Measurements from ENCODE around the gene RPL32. TPM values are rescaled to one million over a fixed set of nuclear protein-coding genes. Genes with fewer than 3 reads are reported as not detected.
A peak's percentile ranks its signal among the peaks of the same experiment; 100 is the strongest.
"Not testable (repeated sequence)": the region's sequence is repeated elsewhere in the genome, so short reads cannot be mapped to it uniquely, and the experiment has no call there.

The RPL32 gene
- total and polyA plus RNA-seq, 7 donors: 920 to 3,640 (median 1,772) TPM

GRCh38 chr3:12797124-12797891 is 44.1 kb downstream of the RPL32 start:
- peak overlapping the region; percentile 54 to 79 (median 68) for H3K4me3 ChIP-seq
- 42 to 66% methylated on average over 17 of the region's 17 CpGs for WGBS, 2 donors
- peaks cover 0 to 18% (median 15%) of the 10 kb centered on the region in 4 donors for H3K4me1 ChIP-seq
- H3K27ac ChIP-seq: peak overlapping the region; percentile 90 to 91 (median 90)
- H3K9me3 ChIP-seq: no peaks in the 10 kb centered on the region
- H3K36me3 ChIP-seq: no peaks in the 10 kb centered on the region
- TF ChIP-seq POLR2A (IDR thresholded peaks at IDR 0.05) (no peak), POLR2AphosphoS5 (IDR thresholded peaks at IDR 0.05) (no peak), EP300 (IDR thresholded peaks at IDR 0.05) (no peak), CTCF (IDR thresholded peaks at IDR 0.05) (no peak)
- DNase-seq: no peak
- no peaks in the 10 kb centered on the region for H3K27me3 ChIP-seq
- intact Hi-C loops (cut with DNase I): loop anchor here (5.0 kb wide), 1 partner anchor 45 kb away; the partner anchor contains the start of gene RPL32

GRCh38 chr3:12796171-12797123 is 44.9 kb downstream of the RPL32 start, which contains the start of gene CAND2:
Gene CAND2, plus strand, starts transcription at chr3:12796680. Its CDS starts 41 bp downstream, at chr3:12796721.
- H3K27me3 ChIP-seq: no peaks in the 10 kb centered on the region
- H3K36me3 ChIP-seq: no peaks in the 10 kb centered on the region
- H3K27ac ChIP-seq: peak within 1 kb of the TSS; percentile 90 to 91 (median 90)
- no peaks in the 10 kb centered on the region for H3K9me3 ChIP-seq
- peak within 1 kb of the TSS; percentile 54 to 79 (median 68) for H3K4me3 ChIP-seq
- peak; percentile 88 for DNase-seq
- intact Hi-C loops (cut with DNase I): loop anchor here (5.0 kb wide), 1 partner anchor 46 kb away; the partner anchor contains the start of gene RPL32
- TF ChIP-seq EP300 (IDR thresholded peaks at IDR 0.05) (no peak), CTCF (IDR thresholded peaks at IDR 0.05) (no peak), POLR2AphosphoS5 (IDR thresholded peaks at IDR 0.05) (peak; percentile 36 to 82 (median 66)), POLR2A (IDR thresholded peaks at IDR 0.05) (peak in 1 of 2 donors; percentile 46)
- 7 to 12% methylated on average over 61 of the region's 61 CpGs for WGBS, 2 donors
- H3K4me1 ChIP-seq: peaks cover 0 to 18% (median 15%) of the 10 kb centered on the region in 4 donors

- Histone ChIP-seq H3K27me3 (no peaks in the 10 kb centered on the region), H3K4me3 (no peak overlapping the region), H3K36me3 (no peaks in the 10 kb centered on the region), H3K27ac (no peak overlapping the region), H3K4me1 (peaks cover 0 to 18% (median 14%) of the 10 kb centered on the region in 4 donors), H3K9me3 (no peaks in the 10 kb centered on the region)
- intact Hi-C loops (cut with DNase I): no loop called here
- DNase-seq: peak; percentile 28
- WGBS, 2 donors: 87 to 90% methylated on average over 5 of the region's 5 CpGs
- TF ChIP-seq CTCF (IDR thresholded peaks at IDR 0.05) (no peak), POLR2A (IDR thresholded peaks at IDR 0.05) (no peak), EP300 (IDR thresholded peaks at IDR 0.05) (no peak), POLR2AphosphoS5 (IDR thresholded peaks at IDR 0.05) (no peak)
These were observed 47.7 kb downstream of the RPL32 start for GRCh38 chr3:12793701-12794100.

GRCh38 chr3:12791430-12791829 is 49.9 kb downstream of the RPL32 start:
- Histone ChIP-seq H3K36me3 (no peaks in the 10 kb centered on the region), H3K27me3 (no peaks in the 10 kb centered on the region), H3K27ac (no peak overlapping the region), H3K4me3 (no peak overlapping the region), H3K9me3 (no peaks in the 10 kb centered on the region), H3K4me1 (peaks cover 0 to 11% (median 6%) of the 10 kb centered on the region in 4 donors)
- no peak for DNase-seq
- WGBS, 2 donors: 76 to 83% methylated on average over 1 of the region's 1 CpG
- TF ChIP-seq POLR2AphosphoS5 (IDR thresholded peaks at IDR 0.05) (no peak), EP300 (IDR thresholded peaks at IDR 0.05) (no peak), CTCF (IDR thresholded peaks at IDR 0.05) (no peak), POLR2A (IDR thresholded peaks at IDR 0.05) (no peak)
- intact Hi-C loops (cut with DNase I): no loop called here

GRCh38 chr3:12787967-12788690 is 53.2 kb downstream of the RPL32 start:
- H3K27ac ChIP-seq; H3K4me3 ChIP-seq; H3K9me3 ChIP-seq; H3K36me3 ChIP-seq; intact Hi-C loops (cut with DNase I); DNase-seq; H3K4me1 ChIP-seq; H3K27me3 ChIP-seq: not testable (repeated sequence)
- WGBS, 2 donors: 87% methylated on average over 23 of the region's 23 CpGs

Data from sigmoid colon (tissue), 7 donors.